Caco-2 (cell line): Measurements from ENCODE around the gene SLC43A3. TPM values are rescaled to one million over a fixed set of nuclear protein-coding genes. Genes with fewer than 3 reads are reported as not detected.

Experiments
- BruUV-seq: library from RNA; stranded (reverse); fragments of 400-500 nt; replicated peaks from 2 replicates; lab custom pipeline; 2021; lab: Mats Ljungman, UMichigan
- CTCF ChIA-PET: fragments of 300-600 bp; sonication (Branson Sonifier 250); formaldehyde crosslinking; loops from one replicate; lab custom pipeline; 2022; ENCODE audit warnings: antibody characterized with exemption; lab: Charles Lee
- POLR2A ChIA-PET: fragments of 300-600 bp; sonication (Branson Sonifier 250); formaldehyde crosslinking; loops from one replicate; lab custom pipeline; 2022; ENCODE audit warnings: antibody characterized with exemption; lab: Charles Lee
- DNase-seq, 2 experiments: peaks; one replicate each; pipeline versions ENCODE4 v3.0.0 to v3.0.0-alpha.2; 2020 to 2022
- H3K27me3 ChIP-seq: replicated peaks from 2 replicates; pipeline ENCODE4 v1.6.0; 2011; ENCODE audit warnings: low read length; ENCODE audit not compliant: control insufficient read depth, insufficient read depth
- H3K36me3 ChIP-seq: 2 replicates; pipeline ENCODE4 v1.5.1; 2011; ENCODE audit warnings: low read length; ENCODE audit not compliant: control insufficient read depth, insufficient read depth
- H3K4me1 ChIP-seq: fragments of 250-450 bp; sonication (Bioruptor Pico); 2 replicates; pipeline ENCODE4 v1.5.1; 2020; ENCODE audit warnings: mild to moderate bottlenecking
- H3K4me3 ChIP-seq: 2 replicates; pipeline ENCODE4 v1.5.1; 2011; ENCODE audit warnings: low read depth, mild to moderate bottlenecking, control low read depth, low read length
- H3K9me3 ChIP-seq: fragments of 250-450 bp; sonication (Bioruptor Pico); 2 replicates; pipeline ENCODE4 v1.5.1; 2020; ENCODE audit warnings: mild to moderate bottlenecking, moderate library complexity
- H3K27ac Mint-ChIP-seq: one replicate; pipeline ENCODE4 v1.8.0; 2022; ENCODE audit warnings: mixed read lengths; ENCODE audit not compliant: unreplicated experiment
- H3K27me3 Mint-ChIP-seq: one replicate; pipeline ENCODE4 v1.8.0; 2022; ENCODE audit warnings: mixed read lengths; ENCODE audit not compliant: insufficient read depth, unreplicated experiment
- H3K36me3 Mint-ChIP-seq: one replicate; pipeline ENCODE4 v1.8.0; 2022; ENCODE audit warnings: mild to moderate bottlenecking, mixed read lengths; ENCODE audit not compliant: insufficient read depth, unreplicated experiment
- H3K4me1 Mint-ChIP-seq: one replicate; pipeline ENCODE4 v1.8.0; 2022; ENCODE audit warnings: low read depth, mixed read lengths; ENCODE audit not compliant: unreplicated experiment
- H3K4me3 Mint-ChIP-seq: one replicate; pipeline ENCODE4 v1.8.0; 2022; ENCODE audit warnings: mild to moderate bottlenecking, moderate library complexity, mixed read lengths; ENCODE audit not compliant: unreplicated experiment
- H3K9me3 Mint-ChIP-seq: one replicate; pipeline ENCODE4 v1.8.0; 2022; ENCODE audit warnings: mixed read lengths; ENCODE audit not compliant: unreplicated experiment
- intact Hi-C: fragments of 100-400 bp; cut with micrococcal nuclease; formaldehyde crosslinking; loops from one replicate; pipeline ENCODE4 v1.10.0; 2022; ENCODE audit not compliant: unreplicated experiment
- total RNA-seq: library from RNA; stranded (reverse); gene quantifications from 2 replicates; pipeline ENCODE4 v1.2.3, GENCODE V29; 2022
- TF ChIP-seq, protein P1 (sequence below), 2 experiments: fragments of 200-600 bp in 1 of 2; IDR thresholded peaks; 1 replicate in 1 of 2; 2 replicates in 1 of 2; pipeline versions ENCODE4 v1.5.1 to v1.8.0; 2011 to 2022; ENCODE audit warnings: antibody characterized with exemption in 1 of 2, control low read depth in 1 of 2, inconsistent platforms in 1 of 2, low read depth in 1 of 2, low read length in 1 of 2, mild to moderate bottlenecking in 1 of 2, moderate library complexity in 1 of 2; ENCODE audit not compliant: insufficient read depth in 1 of 2, severe bottlenecking in 1 of 2, unreplicated experiment in 1 of 2

Gene SLC43A3
- total RNA-seq, 1 experiment from 2014 or later = not detected

GRCh38 chr11:57368845-57369232 is 58.1 kb downstream of the SLC43A3 start:
- H3K4me1 Mint-ChIP-seq = no peaks in the 10 kb centered on the region
- no TSS peak for BruUV-seq
- ChIA-PET POLR2A (no interaction called here), CTCF (no interaction called here)
- no peak for DNase-seq
- Histone ChIP-seq H3K4me1 (no peaks in the 10 kb centered on the region), H3K9me3 (no peaks in the 10 kb centered on the region), H3K4me3 (no peak overlapping the region), H3K36me3 (no peaks in the 10 kb centered on the region), H3K27me3 (no peaks in the 10 kb centered on the region)
- no peak overlapping the region for H3K4me3 Mint-ChIP-seq
- H3K27ac Mint-ChIP-seq = no peak overlapping the region
- H3K36me3 Mint-ChIP-seq = no peaks in the 10 kb centered on the region
- TF ChIP-seq, protein P1, sequence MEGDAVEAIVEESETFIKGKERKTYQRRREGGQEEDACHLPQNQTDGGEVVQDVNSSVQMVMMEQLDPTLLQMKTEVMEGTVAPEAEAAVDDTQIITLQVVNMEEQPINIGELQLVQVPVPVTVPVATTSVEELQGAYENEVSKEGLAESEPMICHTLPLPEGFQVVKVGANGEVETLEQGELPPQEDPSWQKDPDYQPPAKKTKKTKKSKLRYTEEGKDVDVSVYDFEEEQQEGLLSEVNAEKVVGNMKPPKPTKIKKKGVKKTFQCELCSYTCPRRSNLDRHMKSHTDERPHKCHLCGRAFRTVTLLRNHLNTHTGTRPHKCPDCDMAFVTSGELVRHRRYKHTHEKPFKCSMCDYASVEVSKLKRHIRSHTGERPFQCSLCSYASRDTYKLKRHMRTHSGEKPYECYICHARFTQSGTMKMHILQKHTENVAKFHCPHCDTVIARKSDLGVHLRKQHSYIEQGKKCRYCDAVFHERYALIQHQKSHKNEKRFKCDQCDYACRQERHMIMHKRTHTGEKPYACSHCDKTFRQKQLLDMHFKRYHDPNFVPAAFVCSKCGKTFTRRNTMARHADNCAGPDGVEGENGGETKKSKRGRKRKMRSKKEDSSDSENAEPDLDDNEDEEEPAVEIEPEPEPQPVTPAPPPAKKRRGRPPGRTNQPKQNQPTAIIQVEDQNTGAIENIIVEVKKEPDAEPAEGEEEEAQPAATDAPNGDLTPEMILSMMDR (IDR thresholded peaks at IDR 0.05; ENCODE audit: insufficient read depth in 1 of 2, low read depth in 1 of 2, low read length in 1 of 2, severe bottlenecking in 1 of 2, unreplicated experiment in 1 of 2) = no peak
- H3K9me3 Mint-ChIP-seq = no peaks in the 10 kb centered on the region
- intact Hi-C loops = no loop called here
- H3K27me3 Mint-ChIP-seq = no peaks in the 10 kb centered on the region

DNA sequence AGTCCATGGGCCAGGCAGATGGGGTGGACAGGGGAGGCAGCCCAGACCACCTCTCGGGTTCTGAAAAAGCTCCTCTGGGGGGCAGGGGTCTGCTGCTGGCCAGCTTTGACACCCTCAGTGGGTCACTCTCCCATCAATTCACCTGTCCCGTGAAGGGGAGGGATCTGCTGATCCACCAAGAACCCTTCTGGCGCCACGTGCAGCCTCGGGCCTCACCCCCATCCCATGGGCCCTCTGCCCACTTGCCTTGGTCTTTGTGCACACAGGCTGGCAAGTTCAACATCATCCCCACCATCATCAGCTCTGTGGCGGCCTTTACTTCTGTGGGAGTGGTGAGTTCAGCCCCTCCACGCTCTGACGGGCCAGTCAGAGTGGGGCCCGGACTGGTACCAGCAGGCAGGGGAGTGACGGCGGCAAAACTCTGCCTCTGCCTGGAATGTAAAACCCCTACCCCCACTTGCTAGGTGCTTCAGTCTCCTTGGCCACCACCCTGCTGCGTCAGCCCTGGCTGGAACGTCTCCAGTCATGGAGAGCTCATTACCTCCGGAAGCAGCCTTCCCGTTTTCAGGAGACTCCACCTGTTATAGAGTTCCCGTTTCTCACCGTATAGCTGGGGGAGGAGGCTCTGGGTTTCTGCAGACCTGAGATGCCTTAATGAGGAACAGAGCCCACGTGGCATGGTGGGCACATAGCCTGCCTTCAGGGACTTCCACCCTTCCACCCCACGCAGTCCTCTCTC is 58.6 kb downstream of the SLC43A3 start:
- CTCF ChIA-PET = no interaction called here

GRCh38 chr11:57364851-57365660 is 61.9 kb downstream of the SLC43A3 start:
- CTCF ChIA-PET = interaction anchor here (0.6 kb wide), 1 partner anchor 93 kb away, joined by 3 read pairs; no protein-coding TSS in a partner anchor
- no peak overlapping the region for H3K4me3 Mint-ChIP-seq
- no peaks in the 10 kb centered on the region for H3K27me3 Mint-ChIP-seq

More for the DNA sequence above, 58.6 kb downstream of the SLC43A3 start:
- POLR2A ChIA-PET = no interaction called here
- no peaks in the 10 kb centered on the region for H3K36me3 ChIP-seq
- H3K4me3 Mint-ChIP-seq = no peak overlapping the region
- BruUV-seq = no TSS peak
- H3K9me3 Mint-ChIP-seq = no peaks in the 10 kb centered on the region
- intact Hi-C loops = no loop called here
- H3K27me3 ChIP-seq = no peaks in the 10 kb centered on the region
- H3K9me3 ChIP-seq = no peaks in the 10 kb centered on the region
- H3K27ac Mint-ChIP-seq = no peak overlapping the region
- DNase-seq = no peak
- no peak overlapping the region for H3K4me3 ChIP-seq
- H3K36me3 Mint-ChIP-seq = no peaks in the 10 kb centered on the region
- H3K4me1 ChIP-seq = no peaks in the 10 kb centered on the region
- H3K27me3 Mint-ChIP-seq = no peaks in the 10 kb centered on the region
- no peaks in the 10 kb centered on the region for H3K4me1 Mint-ChIP-seq
- TF ChIP-seq, protein P1 (IDR thresholded peaks at IDR 0.05; ENCODE audit: insufficient read depth in 1 of 2, low read depth in 1 of 2, low read length in 1 of 2, severe bottlenecking in 1 of 2, unreplicated experiment in 1 of 2) = no peak

More at GRCh38 chr11:57364851-57365660, 61.9 kb downstream of the SLC43A3 start:
- no TSS peak for BruUV-seq
- Histone ChIP-seq H3K4me3 (no peak overlapping the region), H3K27me3 (no peaks in the 10 kb centered on the region), H3K36me3 (no peaks in the 10 kb centered on the region), H3K4me1 (peaks cover 13% of the 10 kb centered on the region), H3K9me3 (no peaks in the 10 kb centered on the region)
- Mint-ChIP-seq H3K4me1 (peaks cover 12% of the 10 kb centered on the region), H3K9me3 (peaks cover 16% of the 10 kb centered on the region), H3K36me3 (peaks cover 6% of the 10 kb centered on the region), H3K27ac (no peak overlapping the region)
- no peak for DNase-seq
- TF ChIP-seq, protein P1 (IDR thresholded peaks at IDR 0.05; ENCODE audit: insufficient read depth in 1 of 2, low read depth in 1 of 2, low read length in 1 of 2, severe bottlenecking in 1 of 2, unreplicated experiment in 1 of 2) = no peak
- intact Hi-C loops = loop anchor here (5.0 kb wide), 1 partner anchor 67 kb away; no protein-coding TSS in a partner anchor
- POLR2A ChIA-PET = no interaction called here
